Immature natural killer cell (primary cell): ENCODE measurements around the gene INSIG1. TPM values are rescaled to one million over a fixed set of nuclear protein-coding genes. Genes with fewer than 3 reads are reported as not detected.

Experiments
- polyA plus RNA-seq, 3 donors: library from polyadenylated mRNA; unstranded; fragments of 300-500 nt; fragmentation: Illumina TruSeq; gene quantifications; one replicate each; pipeline ENCODE4 v1.2.3, GENCODE V29; 2021

INSIG1 gene
- polyA plus RNA-seq, 3 donors from 2014 or later: 63.9 to 90.8 (median 66.6) TPM

Other genes with a start within 250 kb of the INSIG1 start
- not detected for gene HTR5A, start 227.6 kb upstream of the INSIG1 start, polyA plus RNA-seq
- gene EN2, start 160.3 kb downstream of the INSIG1 start, polyA plus RNA-seq: not detected
- not detected for gene CNPY1, start 248.7 kb downstream of the INSIG1 start, polyA plus RNA-seq